GM06990 (cell line): ENCODE measurements around the gene CNGB1.
"Not testable (repeated sequence)": the region's sequence is repeated elsewhere in the genome, so short reads cannot be mapped to it uniquely, and the experiment has no call there.

Experiments
- DNase-seq: peaks from one replicate; pipeline ENCODE4 v3.0.0-alpha.2; 2011; ENCODE audit not compliant: insufficient read length; ENCODE audit errors: extremely low read depth
- H3K27me3 ChIP-seq: replicated peaks from 2 replicates; pipeline ENCODE4 v1.6.0; 2011; ENCODE audit warnings: low read length; ENCODE audit not compliant: control insufficient read depth, insufficient read depth
- H3K36me3 ChIP-seq: 2 replicates; pipeline ENCODE4 v1.5.1; 2011; ENCODE audit warnings: low read length; ENCODE audit not compliant: control insufficient read depth, insufficient read depth
- H3K4me3 ChIP-seq: replicated peaks from 2 replicates; pipeline ENCODE4 v1.5.1; 2011; ENCODE audit warnings: low read depth, mild to moderate bottlenecking, control low read depth, low read length
- CTCF ChIP-seq: IDR thresholded peaks from 2 replicates; pipeline ENCODE4 v1.5.1; 2011; ENCODE audit warnings: low read length, control low read depth, mild to moderate bottlenecking, inconsistent platforms; ENCODE audit not compliant: insufficient read depth, poor library complexity, severe bottlenecking

CNGB1 gene

GRCh38 chr16:57852189-57852588 is 118.7 kb downstream of the CNGB1 start:
- no peaks in the 10 kb centered on the region; the same call in 1 of the 2 replicates for H3K27me3 ChIP-seq
- no peaks in the 10 kb centered on the region for H3K36me3 ChIP-seq
- DNase-seq = no peak
- H3K4me3 ChIP-seq = no peak overlapping the region
- TF ChIP-seq CTCF = no peak

DNA sequence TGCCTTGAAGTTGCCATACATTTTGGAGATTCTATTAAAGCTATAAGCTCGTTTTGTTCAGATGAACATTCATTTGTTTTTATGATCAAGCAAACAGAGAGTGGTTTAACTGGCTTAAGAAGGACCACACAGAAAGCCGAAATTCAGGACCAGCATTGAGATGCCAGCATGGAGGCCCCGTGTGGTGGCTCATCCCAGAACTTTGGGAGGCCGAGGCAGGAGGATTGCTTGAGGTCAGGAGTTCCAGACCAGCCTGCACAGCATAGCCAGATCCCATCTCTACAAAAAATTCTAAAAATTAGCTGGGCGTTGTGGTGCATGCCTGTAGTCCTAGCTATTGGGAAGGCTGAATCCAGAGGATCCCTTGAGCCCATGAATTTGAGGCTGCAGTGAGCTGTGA is 122.7 kb downstream of the CNGB1 start:
- H3K4me3 ChIP-seq = no peak overlapping the region
- H3K36me3 ChIP-seq = no peaks in the 10 kb centered on the region
- no peaks in the 10 kb centered on the region for H3K27me3 ChIP-seq
- no peak for TF ChIP-seq CTCF
- DNase-seq = no peak

- H3K4me3 ChIP-seq, DNase-seq, H3K36me3 ChIP-seq, H3K27me3 ChIP-seq: not testable (repeated sequence)
Measured at GRCh38 chr16:57846931-57847330, 124.0 kb downstream of the CNGB1 start.

DNA sequence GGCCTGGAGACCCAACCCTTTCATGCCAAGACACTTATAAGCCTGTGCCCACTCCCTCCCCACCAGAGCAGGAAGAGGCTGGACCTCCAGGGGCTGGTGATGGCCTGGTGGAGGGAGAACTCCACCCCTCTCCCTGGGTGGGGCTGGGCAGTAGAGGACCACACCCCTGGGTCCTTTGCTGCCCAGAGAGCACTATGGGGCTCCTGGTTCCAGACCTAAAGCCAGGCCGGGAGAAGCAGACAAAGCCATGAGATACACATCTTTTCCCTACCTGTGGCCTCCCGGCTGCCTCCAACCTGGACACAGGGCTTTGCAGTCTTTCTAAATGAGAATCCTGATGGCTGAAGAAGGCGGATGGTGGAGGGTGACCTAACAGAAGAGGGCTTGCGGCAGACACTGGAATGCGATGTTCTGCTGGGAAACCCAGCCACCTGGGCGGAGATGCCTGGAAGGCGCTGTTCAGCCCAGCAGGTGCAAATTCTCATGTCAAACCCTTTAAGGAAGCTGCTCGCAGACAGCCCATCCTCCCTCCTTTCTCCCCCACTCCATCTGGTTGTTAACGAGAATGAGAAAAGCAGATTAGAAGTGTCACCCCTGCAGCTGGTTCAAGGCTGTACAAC is 124.7 kb downstream of the CNGB1 start:
- Histone ChIP-seq H3K27me3 (no peaks in the 10 kb centered on the region), H3K36me3 (no peaks in the 10 kb centered on the region), H3K4me3 (no peak overlapping the region)
- no peak for TF ChIP-seq CTCF
- DNase-seq = no peak

GRCh38 chr16:57845115-57845514 is 125.8 kb downstream of the CNGB1 start:
- no peak for DNase-seq
- H3K36me3 ChIP-seq = no peaks in the 10 kb centered on the region
- no peak for TF ChIP-seq CTCF
- H3K4me3 ChIP-seq = no peak overlapping the region
- H3K27me3 ChIP-seq = no peaks in the 10 kb centered on the region

DNA sequence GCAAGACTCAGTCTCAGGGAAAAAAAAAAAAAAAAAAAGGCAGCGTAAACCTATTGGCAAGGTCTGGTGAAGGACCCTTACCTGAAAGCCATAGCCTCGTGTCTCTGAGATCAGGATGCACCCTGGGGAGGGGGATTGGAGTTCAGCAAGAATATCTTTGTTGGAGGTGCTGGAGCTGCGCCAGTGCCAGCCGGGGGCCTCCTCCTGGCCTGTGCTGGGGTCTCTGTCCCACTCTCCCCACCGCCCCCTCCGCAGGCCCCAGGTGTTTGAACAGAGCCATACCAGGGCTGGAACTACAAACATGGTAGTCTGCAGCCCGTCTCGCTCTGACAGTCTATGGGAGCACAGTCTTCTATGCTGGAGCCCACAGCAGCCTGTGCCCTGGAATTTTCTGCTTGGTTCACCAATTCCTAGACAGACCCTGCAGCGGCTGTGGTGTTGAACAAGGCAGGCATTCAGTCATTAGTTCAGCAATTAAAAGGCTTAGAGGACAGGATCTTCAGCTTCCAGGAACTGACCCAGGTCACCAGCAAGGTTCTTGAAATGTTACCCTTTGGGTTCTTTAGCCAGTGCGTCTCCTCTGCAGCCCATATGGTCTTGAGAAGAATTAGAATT is 126.4 kb downstream of the CNGB1 start:
- H3K36me3 ChIP-seq = no peaks in the 10 kb centered on the region
- DNase-seq = no peak
- no peaks in the 10 kb centered on the region for H3K27me3 ChIP-seq
- H3K4me3 ChIP-seq = no peak overlapping the region
- TF ChIP-seq CTCF = no peak
